Measurements from ENCODE around the gene LIMA1. TPM values are rescaled to one million over a fixed set of nuclear protein-coding genes. Genes with fewer than 3 reads are reported as not detected.

Gene LIMA1
- total and polyA plus RNA-seq, 2 of the 4 experiments (the other 2 are of a cell fraction) = 126 to 163 TPM

DNA sequence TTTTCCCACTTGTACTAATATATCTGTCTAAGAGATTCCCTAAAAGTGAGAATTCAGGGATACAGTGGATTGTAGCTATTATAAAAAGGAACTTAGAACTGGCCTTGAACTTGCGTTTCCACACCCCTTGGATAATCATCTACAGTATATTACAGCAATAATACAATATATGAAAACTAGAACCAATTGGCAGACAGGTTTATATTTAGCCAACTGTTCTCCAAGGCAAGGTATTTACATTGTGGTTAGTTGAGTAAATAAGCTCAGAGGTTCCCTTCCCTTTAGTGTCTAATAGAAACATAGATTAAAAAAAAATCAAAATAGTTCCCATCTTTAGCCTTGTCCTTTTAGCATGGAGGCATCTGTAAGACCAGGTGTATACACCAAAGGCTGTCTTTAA lies 42.1 kb downstream of the LIMA1 start (continued):
- TF ChIP-seq FOS (IDR thresholded peaks at IDR 0.05; ENCODE audit: low read depth, low read length) = no peak

GRCh38 chr12:50240792-50241114 lies 42.6 kb downstream of the LIMA1 start:
- Histone ChIP-seq H3K4me3 (ENCODE audit: insufficient read depth, low read depth, low read length) (no peak overlapping the region), H4K20me1 (ENCODE audit: insufficient read depth, low read length) (no peaks in the 10 kb centered on the region; the same call in 1 of the 2 replicates), H3K18ac (ENCODE audit: low read depth, low read length) (peak overlapping the region; percentile 88), H3K27me3 (ENCODE audit: control insufficient read depth, insufficient read depth, low read length) (no peaks in the 10 kb centered on the region), H3K9me1 (ENCODE audit: insufficient read depth, low read length) (peaks cover 10% of the 10 kb centered on the region), H4K8ac (ENCODE audit: low read depth in 2 of 2, low read length in 2 of 2) (peak overlapping the region; percentile 4 to 82; a peak in 3 of 4 replicates), H3K23ac (ENCODE audit: low read depth, low read length) (peak overlapping the region; percentile 67), H2AK5ac (ENCODE audit: low read depth, low read length) (peak overlapping the region; percentile 98), H4K91ac (ENCODE audit: insufficient read depth, low read depth, low read length) (peak overlapping the region; percentile 68), H3K4me2 (ENCODE audit: low read depth, low read length) (peak overlapping the region; percentile 37; the same call in 1 of the 2 replicates), H2BK15ac (ENCODE audit: low read depth, low read length) (peak overlapping the region; percentile 94), H3K14ac (replicated peaks; ENCODE audit: low read depth, low read length) (peak overlapping the region; percentile 89), H3K9ac (ENCODE audit: low read depth, low read length) (no peak overlapping the region), H2BK5ac (ENCODE audit: low read depth, low read length, poor library complexity, severe bottlenecking) (peak overlapping the region; percentile 93), H4K5ac (ENCODE audit: low read depth, low read length) (peak overlapping the region; percentile 41), H2BK120ac (ENCODE audit: low read depth, low read length) (peak overlapping the region; percentile 86), H3K4ac (ENCODE audit: low read depth, low read length) (peak overlapping the region; percentile 82), H3K27ac (ENCODE audit: insufficient read depth, low read length) (peak overlapping the region; percentile 79; the same call in 1 of the 2 replicates), H3K36me3 (ENCODE audit: control insufficient read depth, insufficient read depth, low read length) (peaks cover 2% of the 10 kb centered on the region; the same call in 1 of the 2 replicates), H2AK9ac (replicated peaks; ENCODE audit: low read depth, low read length, poor library complexity) (no peak overlapping the region), H2AFZ (replicated peaks; ENCODE audit: low read length, poor library complexity) (peak overlapping the region; percentile 33), H3K56ac (ENCODE audit: extremely low read depth, insufficient read depth, low read length) (no peak overlapping the region; the same call in 1 of the 2 replicates), H2BK20ac (ENCODE audit: low read depth, low read length) (peak overlapping the region; percentile 81), H3K9me3 (ENCODE audit: control insufficient read depth, insufficient read depth, low read length) (no peaks in the 10 kb centered on the region), H3K79me1 (ENCODE audit: low read depth in 1 of 2, low read length in 2 of 2) (peaks cover 13 to 25% of the 10 kb centered on the region in 2 experiments), H3K4me1 (ENCODE audit: control insufficient read depth, insufficient read depth, low read length) (peaks cover 23% of the 10 kb centered on the region)
- ChIA-PET POLR2A (ENCODE audit: unreplicated experiment) (interaction anchor here (0.5 kb wide), 1 partner anchor 19 kb away, joined by 3 read pairs; no protein-coding TSS in a partner anchor), CTCF (no interaction called here)
- in situ Hi-C loops (cut with MboI; ENCODE audit: low sequenced_read_pairs) (no loop called here), intact Hi-C loops (cut with micrococcal nuclease) (loop anchor here (5.0 kb wide), 1 partner anchor 72 kb away; no protein-coding TSS in a partner anchor), dilution Hi-C loops (cut with HindIII; ENCODE audit: low sequenced_read_pairs, unreplicated experiment) (no loop called here)
- TF ChIP-seq POLR2A (IDR thresholded peaks at IDR 0.05; ENCODE audit: low read depth, low read length) = no peak
- TF ChIP-seq ELK1 (IDR thresholded peaks at IDR 0.05; ENCODE audit: borderline replicate concordance, low read depth, low read length) = no peak
- BruUV-seq (replicated peaks) = no TSS peak
- DNase-seq (no peak), ATAC-seq (ENCODE audit: low read depth) (no peak)
- no CpG with 5 or more reads among the region's 1 CpG for WGBS, 2 experiments (ENCODE audit: extremely low coverage in 2 of 2, insufficient read length in 1 of 2)

All from IMR-90 (cell line).